Heart left ventricle (tissue), 16 donors: Measurements from ENCODE around the gene SIRT5. TPM values are rescaled to one million over a fixed set of nuclear protein-coding genes. Genes with fewer than 3 reads are reported as not detected.

ENCODE experiments used
- ATAC-seq, 4 donors: fragments of 200-7000 bp; cut with Tn5 transposase; one replicate each; pipeline ENCODE4 v1.9.1; 2020 to 2022; ENCODE audit warnings: moderate library complexity in 4 of 4, mild to moderate bottlenecking in 3 of 4, moderate number of reproducible peaks in 1 of 4
- DNase-seq, 5 donors: peaks; one replicate each; pipeline ENCODE4 v3.0.0-alpha.2; 2020
- H3K27ac ChIP-seq, 12 donors: fragments of 200-600 bp; sonication (generic) in 4 of 12; one replicate each; pipeline versions ENCODE4 v1.5.0 to v1.8.0; 2016 to 2022; ENCODE audit warnings: mild to moderate bottlenecking in 2 of 12
- H3K27me3 ChIP-seq, 9 donors: fragments of 200-600 bp; sonication (generic) in 2 of 9; one replicate each; pipeline versions ENCODE4 v1.5.1 to v1.8.0; 2016 to 2022; ENCODE audit warnings: mild to moderate bottlenecking in 3 of 9
- H3K36me3 ChIP-seq, 9 donors: fragments of 200-600 bp; sonication (generic) in 2 of 9; one replicate each; pipeline versions ENCODE4 v1.5.0 to v1.8.0; 2018 to 2022; ENCODE audit warnings: mild to moderate bottlenecking in 2 of 9
- H3K4me1 ChIP-seq, 12 donors: fragments of 200-600 bp; sonication (generic) in 4 of 12; one replicate each; pipeline versions ENCODE4 v1.5.0 to v1.8.0; 2016 to 2022; ENCODE audit warnings: mild to moderate bottlenecking in 3 of 12
- H3K4me3 ChIP-seq, 12 donors: fragments of 200-600 bp; sonication (generic) in 4 of 12; one replicate each; pipeline versions ENCODE4 v1.5.0 to v1.8.0; 2017 to 2022; ENCODE audit warnings: mild to moderate bottlenecking in 9 of 12, moderate library complexity in 4 of 12
- H3K9me3 ChIP-seq, 12 donors: fragments of 200-600 bp; sonication (generic) in 4 of 12; one replicate each; pipeline versions ENCODE4 v1.5.0 to v1.8.0; 2016 to 2022; ENCODE audit warnings: mild to moderate bottlenecking in 1 of 12
- POLR2A ChIP-seq, 2 donors: fragments of 450-650 bp; IDR thresholded peaks; one replicate each; pipeline ENCODE4 v1.6.1; 2017; ENCODE audit warnings: antibody characterized with exemption in 2 of 2, mild to moderate bottlenecking in 2 of 2, moderate library complexity in 2 of 2
- WGBS, 4 donors: extraction: QIAGEN DNeasy Blood & Tissue Kit in 2 of 4; methylation state at CpG; one replicate each; pipeline versions ENCODE4 v1.1.5 to v1.1.7; 2013 to 2018; 5-methylcytosine and 5-hydroxymethylcytosine counted together
- intact Hi-C, 10 donors: fragments of 100-400 bp; cut with DNase I; formaldehyde crosslinking; loops; one replicate each; pipeline versions ENCODE4 v1.11.1 to v1.14.2; 2022
- polyA plus RNA-seq, 2 donors: library from polyadenylated mRNA; stranded (reverse); fragments of 200-250 nt; gene quantifications; one replicate each; pipeline ENCODE4 v1.2.3, GENCODE V29; 2013
- total RNA-seq, 9 donors: library from RNA; depleted of rRNA in 2 of 9; stranded (reverse); fragments of >200 nt in 2 of 9; fragmentation: NEBNext Ultra II Directional in 3 of 9; extraction: Animal tissue kit (Norgen Biotek cat#: 25700) in 3 of 9; gene quantifications; one replicate each; pipeline versions ENCODE4 v1.1.0 to v1.2.4, GENCODE V29; 2016 to 2023
- TF ChIP-seq, protein P1 (sequence below), 12 donors: fragments of 200-600 bp; sonication (generic) in 4 of 12; IDR thresholded peaks; one replicate each; pipeline versions ENCODE4 v1.5.0 to v1.8.0; 2018 to 2022; ENCODE audit warnings: antibody characterized with exemption in 12 of 12, mild to moderate bottlenecking in 5 of 12
- donor health status: ischemic (EF 13 %, LVEDD 7.1; RV severe dilation, severe dysfunction).
- donor health status: healthy with polysubstance abuse.
- donor health status: DM: no; HTN: yes; CAD: no.
- donor health status: DM: no; HTN: no; CAD: no.
- donor health status: ischemic (EF 25% LVEDD 6.9; RV normal size, moderate dysfunction).
- donor health status: ischemic (EF 25% LVEDD 5.7; RV mildly dilated, moderate dysfunction).
- donor health status: healthy.
- donor health status: DM: yes; HTN: yes; CAD: no.
- donor health status: ischemic (EF 35%, LVEDD 5.7; RV mildly dilated, moderate dysfunction).
- donor health status: nonischemic (EF 11% LVEDD 7.7; RV severe dilation, severe dysfunction).
- donor health status: DM: yes; HTN: yes; CAD: no.
- donor health status: PGD.
- donor health status: ischemic (EF 29% LVEDD 5.4; RV normal size, mild dysfunction).
- donor health status: nonischemic (EF 23%, LVEDD 6.1; RV moderate dilation, normal function).

SIRT5 gene
- total and polyA plus RNA-seq, 11 donors: 13.1 to 60.0 (median 37.1) TPM

DNA sequence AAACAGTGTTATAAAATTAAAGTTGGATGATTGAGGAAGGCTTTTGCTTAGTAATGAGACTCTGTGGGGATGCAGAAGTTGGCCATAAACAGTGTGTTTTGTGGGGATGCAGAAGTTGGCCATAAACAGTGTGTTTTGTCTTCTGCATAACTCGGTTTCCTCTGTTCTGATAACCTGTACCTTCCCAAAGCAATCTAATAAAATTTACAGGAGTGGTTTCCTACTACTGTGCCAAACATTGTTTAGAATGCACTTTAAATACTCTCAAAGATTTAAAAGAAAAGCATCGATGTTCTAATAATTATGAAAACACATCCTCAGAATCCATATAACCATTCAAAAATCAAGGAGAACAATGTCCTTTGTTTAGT lies 36.9 kb upstream of the SIRT5 start:
- peaks cover 0 to 24% (median 13%) of the 10 kb centered on the region in 12 donors for H3K4me1 ChIP-seq
- no peak for TF ChIP-seq POLR2A (IDR thresholded peaks at IDR 0.05)
- TF ChIP-seq, protein P1, sequence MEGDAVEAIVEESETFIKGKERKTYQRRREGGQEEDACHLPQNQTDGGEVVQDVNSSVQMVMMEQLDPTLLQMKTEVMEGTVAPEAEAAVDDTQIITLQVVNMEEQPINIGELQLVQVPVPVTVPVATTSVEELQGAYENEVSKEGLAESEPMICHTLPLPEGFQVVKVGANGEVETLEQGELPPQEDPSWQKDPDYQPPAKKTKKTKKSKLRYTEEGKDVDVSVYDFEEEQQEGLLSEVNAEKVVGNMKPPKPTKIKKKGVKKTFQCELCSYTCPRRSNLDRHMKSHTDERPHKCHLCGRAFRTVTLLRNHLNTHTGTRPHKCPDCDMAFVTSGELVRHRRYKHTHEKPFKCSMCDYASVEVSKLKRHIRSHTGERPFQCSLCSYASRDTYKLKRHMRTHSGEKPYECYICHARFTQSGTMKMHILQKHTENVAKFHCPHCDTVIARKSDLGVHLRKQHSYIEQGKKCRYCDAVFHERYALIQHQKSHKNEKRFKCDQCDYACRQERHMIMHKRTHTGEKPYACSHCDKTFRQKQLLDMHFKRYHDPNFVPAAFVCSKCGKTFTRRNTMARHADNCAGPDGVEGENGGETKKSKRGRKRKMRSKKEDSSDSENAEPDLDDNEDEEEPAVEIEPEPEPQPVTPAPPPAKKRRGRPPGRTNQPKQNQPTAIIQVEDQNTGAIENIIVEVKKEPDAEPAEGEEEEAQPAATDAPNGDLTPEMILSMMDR (IDR thresholded peaks at IDR 0.05): no peak
- H3K9me3 ChIP-seq: no peaks in the 10 kb centered on the region
- intact Hi-C loops: loop anchor here in 8 of 10 donors (2.0 to 10.0 kb wide), 11 partner anchors 33 to 200 kb away; partner anchors contain the start of gene GFOD1 (in 3 of the 8)
- no peak overlapping the region for H3K4me3 ChIP-seq
- no peaks in the 10 kb centered on the region for H3K36me3 ChIP-seq
- no peaks in the 10 kb centered on the region for H3K27me3 ChIP-seq
- DNase-seq: no peak
- ATAC-seq: peak; percentile 64 to 86 (median 70)
- peak overlapping the region in 7 of 12 donors; percentile 8 to 73 (median 41) for H3K27ac ChIP-seq
- 51 to 68% (median 64%) methylated on average over 2 of the region's 2 CpGs for WGBS, 4 donors

DNA sequence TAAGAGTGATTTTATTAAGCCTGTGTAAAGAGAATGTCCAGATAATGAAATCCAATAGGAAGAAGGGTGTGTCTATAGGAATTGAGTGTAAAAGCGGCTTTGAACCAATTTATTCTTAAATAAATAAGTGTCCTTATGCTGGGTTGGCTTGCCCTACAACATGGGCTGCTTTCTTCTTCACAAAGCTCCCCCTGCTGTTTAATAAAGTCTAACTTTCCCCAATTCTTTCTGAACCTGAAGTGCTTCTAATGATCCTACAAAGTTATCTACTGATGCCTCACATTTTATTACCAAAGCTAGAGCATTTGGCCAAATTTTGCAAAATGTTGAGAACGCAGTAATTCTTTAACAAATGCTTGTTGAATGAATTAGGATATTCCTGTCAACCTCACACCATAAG lies 36.3 kb upstream of the SIRT5 start:
- WGBS, 4 donors: 40 to 50% (median 46%) methylated on average over 2 of the region's 2 CpGs

DNA sequence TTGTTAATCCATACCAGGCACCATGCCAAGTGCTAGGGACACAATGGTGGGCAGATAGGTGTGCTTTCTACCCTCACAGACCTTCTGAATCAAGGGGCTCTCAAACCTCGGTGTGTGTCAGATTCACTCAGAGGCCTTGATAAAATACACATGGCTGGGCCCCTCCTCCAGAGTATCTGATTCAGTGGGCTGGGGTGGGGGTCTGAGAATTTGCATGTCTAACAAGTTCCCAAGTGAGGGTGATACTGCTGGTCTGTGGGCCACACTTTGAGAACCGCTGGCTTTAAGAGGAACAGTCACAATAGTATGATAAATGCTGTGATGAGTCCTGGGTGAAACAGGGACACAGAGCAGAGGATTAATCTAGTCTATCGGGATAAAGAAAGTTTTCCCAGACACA lies 35.8 kb upstream of the SIRT5 start:
- H3K36me3 ChIP-seq: no peaks in the 10 kb centered on the region
- ATAC-seq: no peak

More for the DNA sequence above, 36.3 kb upstream of the SIRT5 start:
- H3K27ac ChIP-seq: peak overlapping the region in 10 of 12 donors; percentile 8 to 73 (median 37)
- TF ChIP-seq, protein P1 (IDR thresholded peaks at IDR 0.05): peak; percentile 38 to 73 (median 60)
- no peak for TF ChIP-seq POLR2A (IDR thresholded peaks at IDR 0.05)
- intact Hi-C loops: loop anchor here in 9 of 10 donors (1.0 to 10.0 kb wide), 12 partner anchors 36 to 203 kb away; partner anchors contain the start of gene GFOD1 (in 2 of the 9)
- no peak overlapping the region for H3K4me3 ChIP-seq
- H3K4me1 ChIP-seq: peaks cover 0 to 24% (median 13%) of the 10 kb centered on the region in 12 donors
- peak; percentile 55 to 78 (median 76) for ATAC-seq
- H3K9me3 ChIP-seq: no peaks in the 10 kb centered on the region
- DNase-seq: no peak
- no peaks in the 10 kb centered on the region for H3K36me3 ChIP-seq
- no peaks in the 10 kb centered on the region for H3K27me3 ChIP-seq

DNA sequence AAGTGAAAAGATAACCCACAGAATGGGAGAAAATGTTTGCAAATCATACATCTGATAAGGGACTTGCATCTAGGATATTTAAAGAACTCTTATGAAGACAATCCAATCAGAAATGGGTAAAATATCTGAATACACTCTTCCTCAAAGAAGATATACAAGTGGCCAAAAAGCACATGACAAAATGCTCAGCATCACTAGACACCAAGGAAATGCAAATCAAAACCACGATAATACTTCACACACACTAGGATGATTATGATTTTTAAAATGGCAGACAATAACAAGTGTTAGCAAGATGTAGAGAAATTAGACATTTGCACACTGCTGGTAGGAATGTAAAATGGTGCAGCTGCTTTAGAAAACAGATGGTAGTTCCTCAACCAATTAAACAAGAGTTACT lies 34.8 kb upstream of the SIRT5 start:
- no peak for DNase-seq
- no peak overlapping the region for H3K4me3 ChIP-seq
- H3K36me3 ChIP-seq: no peaks in the 10 kb centered on the region
- H3K9me3 ChIP-seq: no peaks in the 10 kb centered on the region
- H3K27ac ChIP-seq: no peak overlapping the region
- intact Hi-C loops: loop anchor here in 9 of 10 donors (2.0 to 10.0 kb wide), 9 partner anchors 37 to 203 kb away; partner anchors contain the start of gene GFOD1 (in 2 of the 9)
- ATAC-seq: no peak
- 93 to 95% (median 94%) methylated on average over 1 of the region's 1 CpG for WGBS, 4 donors
- H3K4me1 ChIP-seq: peaks cover 0 to 24% (median 12%) of the 10 kb centered on the region in 12 donors
- TF ChIP-seq, protein P1 (IDR thresholded peaks at IDR 0.05): no peak
- no peak for TF ChIP-seq POLR2A (IDR thresholded peaks at IDR 0.05)
- H3K27me3 ChIP-seq: no peaks in the 10 kb centered on the region

More for the DNA sequence above, 35.8 kb upstream of the SIRT5 start:
- peaks cover 0 to 24% (median 13%) of the 10 kb centered on the region in 12 donors for H3K4me1 ChIP-seq
- no peaks in the 10 kb centered on the region for H3K9me3 ChIP-seq
- no peaks in the 10 kb centered on the region for H3K27me3 ChIP-seq
- peak overlapping the region in 9 of 12 donors; percentile 19 to 73 (median 41) for H3K27ac ChIP-seq
- TF ChIP-seq POLR2A (IDR thresholded peaks at IDR 0.05): no peak
- TF ChIP-seq, protein P1 (IDR thresholded peaks at IDR 0.05): no peak
- no peak for DNase-seq
- intact Hi-C loops: loop anchor here in 9 of 10 donors (1.0 to 10.0 kb wide), 12 partner anchors 36 to 203 kb away; partner anchors contain the start of gene GFOD1 (in 2 of the 9)
- H3K4me3 ChIP-seq: no peak overlapping the region
- WGBS, 4 donors: 81 to 93% (median 86%) methylated on average over 3 of the region's 3 CpGs
